Heart right ventricle (tissue), 16 donors: ENCODE measurements around the gene SLC39A12. TPM values are rescaled to one million over a fixed set of nuclear protein-coding genes. Genes with fewer than 3 reads are reported as not detected.

ENCODE experiments used
- ATAC-seq, 8 donors: fragments of 200-7000 bp; cut with Tn5 transposase; one replicate each; pipeline ENCODE4 v1.9.1; 2020; ENCODE audit warnings: mild to moderate bottlenecking in 8 of 8, moderate library complexity in 8 of 8, moderate number of reproducible peaks in 1 of 8
- DNase-seq, 2 donors: peaks; one replicate each; pipeline ENCODE4 v3.0.0-alpha.2; 2020
- H3K27ac ChIP-seq, 10 donors: fragments of 200-600 bp; sonication (generic) in 2 of 10; one replicate each; pipeline versions ENCODE4 v1.5.0 to v1.8.0; 2020 to 2022; ENCODE audit warnings: mild to moderate bottlenecking in 3 of 10
- H3K27me3 ChIP-seq, 7 donors: fragments of 200-600 bp; one replicate each; pipeline ENCODE4 v1.8.0; 2021 to 2022; ENCODE audit warnings: mild to moderate bottlenecking in 2 of 7
- H3K36me3 ChIP-seq, 9 donors: fragments of 200-600 bp; sonication (generic) in 1 of 9; one replicate each; pipeline versions ENCODE4 v1.5.0 to v1.8.0; 2020 to 2022; ENCODE audit warnings: mild to moderate bottlenecking in 2 of 9
- H3K4me1 ChIP-seq, 9 donors: fragments of 200-600 bp; sonication (generic) in 1 of 9; one replicate each; pipeline versions ENCODE4 v1.5.0 to v1.8.0; 2020 to 2022; ENCODE audit warnings: mild to moderate bottlenecking in 4 of 9
- H3K4me3 ChIP-seq, 10 donors: fragments of 200-600 bp; sonication (generic) in 2 of 10; one replicate each; pipeline versions ENCODE4 v1.5.0 to v1.8.0; 2020 to 2022; ENCODE audit warnings: mild to moderate bottlenecking in 7 of 10, moderate library complexity in 2 of 10
- H3K9me3 ChIP-seq, 11 donors: fragments of 200-600 bp in 10 of 11; sonication (generic) in 2 of 11; one replicate each; pipeline versions ENCODE4 v1.5.0 to v1.8.0; 2013 to 2022; ENCODE audit warnings: mild to moderate bottlenecking in 2 of 11, control low read depth in 1 of 11, moderate library complexity in 1 of 11
- WGBS, 2 donors: extraction: QIAGEN DNeasy Blood & Tissue Kit; methylation state at CpG; one replicate each; pipeline ENCODE4 v1.1.7; 2013; ENCODE audit warnings: inconsistent platforms in 1 of 2; 5-methylcytosine and 5-hydroxymethylcytosine counted together
- intact Hi-C, 10 donors: fragments of 100-400 bp; cut with DNase I; formaldehyde crosslinking; loops; one replicate each; pipeline versions ENCODE4 v1.11.1 to v1.14.2; 2022
- polyA plus RNA-seq, 2 donors: library from polyadenylated mRNA; stranded (reverse); fragments of 200-250 nt; gene quantifications; one replicate each; pipeline ENCODE4 v1.2.3, GENCODE V29; 2013
- total RNA-seq, 10 donors: library from RNA; stranded (reverse); fragmentation: NEBNext Ultra II Directional in 3 of 10; extraction: Animal tissue kit (Norgen Biotek cat#: 25700) in 3 of 10; gene quantifications; one replicate each; pipeline versions ENCODE4 v1.2.1 to v1.2.4, GENCODE V29; 2021 to 2023
- TF ChIP-seq, protein P1 (sequence below), 9 donors: fragments of 200-600 bp; sonication (generic) in 2 of 9; IDR thresholded peaks; one replicate each; pipeline versions ENCODE4 v1.5.0 to v1.8.0; 2021 to 2022; ENCODE audit warnings: antibody characterized with exemption in 9 of 9, mild to moderate bottlenecking in 5 of 9, moderate library complexity in 1 of 9
- donor health status: Arrhythmogenic right ventricular cardiomyopathy.
- donor health status: ischemic (EF 13 %, LVEDD 7.1; RV severe dilation, severe dysfunction).
- donor health status: healthy with polysubstance abuse.
- donor health status: DM: no; HTN: yes; CAD: no.
- donor health status: DM: no; HTN: no; CAD: no.
- donor health status: ischemic (EF 25% LVEDD 6.9; RV normal size, moderate dysfunction).
- donor health status: ischemic (EF 25% LVEDD 5.7; RV mildly dilated, moderate dysfunction).
- donor health status: healthy.
- donor health status: DM: yes; HTN: yes; CAD: no.
- donor health status: Ischemic cardiomyopathy.
- donor health status: ischemic (EF 35%, LVEDD 5.7; RV mildly dilated, moderate dysfunction).
- donor health status: nonischemic (EF 11% LVEDD 7.7; RV severe dilation, severe dysfunction).
- donor health status: DM: yes; HTN: yes; CAD: no.
- donor health status: PGD.
- donor health status: ischemic (EF 29% LVEDD 5.4; RV normal size, mild dysfunction).
- donor health status: nonischemic (EF 23%, LVEDD 6.1; RV moderate dilation, normal function).

The SLC39A12 gene
- total and polyA plus RNA-seq, 12 donors = 0.01 to 0.08 TPM; not detected in 10

DNA sequence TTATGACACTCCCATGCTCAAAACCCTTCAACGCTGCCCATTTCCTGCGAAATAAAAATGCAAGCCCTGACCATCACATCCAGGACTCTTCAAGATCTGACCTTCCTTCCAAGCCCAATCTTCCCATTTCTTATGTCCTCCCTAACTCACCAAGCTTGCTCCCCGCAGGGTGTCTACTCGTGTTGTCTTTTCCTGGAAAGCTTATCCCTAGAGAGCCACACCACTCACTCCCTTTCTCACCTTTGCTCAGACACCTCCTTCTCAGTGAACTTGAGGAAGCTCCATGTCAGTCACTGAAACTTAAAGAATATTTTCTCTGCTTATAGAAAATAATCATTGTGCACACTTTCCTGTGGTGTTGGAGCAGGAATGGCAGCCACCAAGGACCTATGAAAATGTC lies 134.1 kb downstream of the SLC39A12 start:
- Histone ChIP-seq H3K9me3 (peaks cover 0 to 4% (median 0%) of the 10 kb centered on the region in 11 donors), H3K4me1 (peaks cover 0 to 6% (median 0%) of the 10 kb centered on the region in 9 donors), H3K36me3 (no peaks in the 10 kb centered on the region), H3K4me3 (no peak overlapping the region), H3K27ac (no peak overlapping the region), H3K27me3 (no peaks in the 10 kb centered on the region)
- ATAC-seq (no peak), DNase-seq (no peak)
- TF ChIP-seq, protein P1, sequence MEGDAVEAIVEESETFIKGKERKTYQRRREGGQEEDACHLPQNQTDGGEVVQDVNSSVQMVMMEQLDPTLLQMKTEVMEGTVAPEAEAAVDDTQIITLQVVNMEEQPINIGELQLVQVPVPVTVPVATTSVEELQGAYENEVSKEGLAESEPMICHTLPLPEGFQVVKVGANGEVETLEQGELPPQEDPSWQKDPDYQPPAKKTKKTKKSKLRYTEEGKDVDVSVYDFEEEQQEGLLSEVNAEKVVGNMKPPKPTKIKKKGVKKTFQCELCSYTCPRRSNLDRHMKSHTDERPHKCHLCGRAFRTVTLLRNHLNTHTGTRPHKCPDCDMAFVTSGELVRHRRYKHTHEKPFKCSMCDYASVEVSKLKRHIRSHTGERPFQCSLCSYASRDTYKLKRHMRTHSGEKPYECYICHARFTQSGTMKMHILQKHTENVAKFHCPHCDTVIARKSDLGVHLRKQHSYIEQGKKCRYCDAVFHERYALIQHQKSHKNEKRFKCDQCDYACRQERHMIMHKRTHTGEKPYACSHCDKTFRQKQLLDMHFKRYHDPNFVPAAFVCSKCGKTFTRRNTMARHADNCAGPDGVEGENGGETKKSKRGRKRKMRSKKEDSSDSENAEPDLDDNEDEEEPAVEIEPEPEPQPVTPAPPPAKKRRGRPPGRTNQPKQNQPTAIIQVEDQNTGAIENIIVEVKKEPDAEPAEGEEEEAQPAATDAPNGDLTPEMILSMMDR (IDR thresholded peaks at IDR 0.05) = no peak
- 74 to 86% methylated on average over 4 of the region's 4 CpGs for WGBS, 2 donors
- intact Hi-C loops = no loop called here

DNA sequence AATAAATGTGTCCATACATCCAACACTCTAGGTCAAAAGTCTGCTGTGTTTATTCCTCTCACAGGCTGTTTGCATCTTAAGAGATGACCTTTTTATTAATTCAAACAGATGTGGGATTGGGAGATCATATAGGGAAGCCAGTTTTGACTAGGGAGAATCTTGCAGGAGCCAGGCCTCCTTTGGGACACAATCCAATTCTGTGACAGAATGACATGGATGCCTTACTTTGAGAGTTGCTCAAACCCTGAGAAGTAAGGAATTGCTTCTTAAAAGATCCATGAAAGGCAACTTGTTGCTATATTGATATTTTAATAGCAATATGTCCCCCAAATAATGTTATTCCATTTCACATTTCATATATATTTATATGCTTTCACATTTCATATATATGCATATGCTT lies 135.0 kb downstream of the SLC39A12 start:
- intact Hi-C loops = no loop called here
- DNase-seq (no peak), ATAC-seq (no peak)
- Histone ChIP-seq H3K4me3 (no peak overlapping the region), H3K4me1 (peaks cover 0 to 6% (median 0%) of the 10 kb centered on the region in 9 donors), H3K27ac (peak overlapping the region in 1 of 10 donors; percentile 56), H3K27me3 (no peaks in the 10 kb centered on the region), H3K9me3 (peaks cover 0 to 4% (median 0%) of the 10 kb centered on the region in 11 donors), H3K36me3 (no peaks in the 10 kb centered on the region)
- TF ChIP-seq, protein P1 (IDR thresholded peaks at IDR 0.05) = no peak

DNA sequence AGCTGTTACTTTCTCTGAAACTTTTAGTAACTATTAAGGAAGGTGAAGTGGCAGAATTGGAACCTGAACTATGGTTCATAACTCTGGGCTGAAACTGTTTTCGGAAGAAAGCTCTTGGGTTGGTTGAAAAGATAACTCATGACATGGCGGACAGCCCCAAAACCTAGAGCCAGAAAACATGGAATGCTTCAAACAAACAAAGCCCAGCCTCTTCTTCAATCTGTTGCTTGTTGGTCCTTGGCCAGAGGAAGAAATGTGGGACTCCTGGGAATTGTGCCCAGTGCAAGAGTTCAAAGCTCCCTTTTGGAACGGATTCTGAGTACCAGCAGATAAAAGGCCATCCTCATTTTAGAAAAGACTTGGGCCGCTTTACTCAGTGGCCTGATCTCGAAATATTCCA lies 135.6 kb downstream of the SLC39A12 start:
- intact Hi-C loops = no loop called here

More for the DNA sequence above, 135.6 kb downstream of the SLC39A12 start:
- DNase-seq = peak in 1 of 2 donors; percentile 11
- Histone ChIP-seq H3K36me3 (no peaks in the 10 kb centered on the region), H3K4me1 (peaks cover 0 to 6% (median 0%) of the 10 kb centered on the region in 9 donors), H3K27me3 (no peaks in the 10 kb centered on the region), H3K9me3 (peaks cover 0 to 4% (median 0%) of the 10 kb centered on the region in 11 donors), H3K4me3 (no peak overlapping the region), H3K27ac (peak overlapping the region in 3 of 10 donors; percentile 26 to 56 (median 51))
- 37 to 51% methylated on average over 5 of the region's 5 CpGs for WGBS, 2 donors
- peak in 4 of 8 donors; percentile 11 to 65 (median 28) for ATAC-seq
- TF ChIP-seq, protein P1 (IDR thresholded peaks at IDR 0.05) = no peak

Other genes with a start within 250 kb of the SLC39A12 start
- 1 to 10 TPM in 2 of 10 donors, under 1 TPM in 7, not detected in 1; 0.08 to 2.5 (median 0.34) TPM for gene TMEM236, start 199.7 kb upstream of the SLC39A12 start, total RNA-seq
- gene TMEM236, start 199.7 kb upstream of the SLC39A12 start, polyA plus RNA-seq = under 1 TPM; 0.13 to 0.37 TPM
- 10 to 100 TPM in 5 of 10 donors, 1 to 10 TPM in 5; 4.3 to 84.0 (median 9.1) TPM for gene MRC1, start 142.6 kb upstream of the SLC39A12 start, total RNA-seq
- gene MRC1, start 142.6 kb upstream of the SLC39A12 start, polyA plus RNA-seq = 1 to 10 TPM; 4.1 to 5.9 TPM
- 10 to 100 TPM; 22.3 to 71.1 (median 38.8) TPM for gene CACNB2, start 188.5 kb downstream of the SLC39A12 start, total RNA-seq
- 10 to 100 TPM in 1 of 2 donors, 1 to 10 TPM in 1; 8.9 to 16.8 TPM for gene CACNB2, start 188.5 kb downstream of the SLC39A12 start, polyA plus RNA-seq